ES-I3 (cell line): ENCODE results near the gene PDGFD.

Experiments
- H3K36me3 ChIP-seq: 2 replicates; pipeline ENCODE4 v1.6.1; 2013; ENCODE audit warnings: mild to moderate bottlenecking, low read length, control low read depth, moderate library complexity; ENCODE audit not compliant: insufficient read depth
- H3K4me1 ChIP-seq: 2 replicates; pipeline ENCODE4 v1.6.1; 2013; ENCODE audit warnings: mild to moderate bottlenecking, control low read depth, low read length; ENCODE audit not compliant: insufficient read depth
- H3K9ac ChIP-seq: 2 replicates; pipeline ENCODE4 v1.6.1; 2013; ENCODE audit warnings: low read depth, mild to moderate bottlenecking, low read length, moderate library complexity
- H3K9me3 ChIP-seq: 2 replicates; pipeline ENCODE4 v1.6.1; 2013; ENCODE audit warnings: mild to moderate bottlenecking, low read length, moderate library complexity; ENCODE audit not compliant: control insufficient read depth, insufficient read depth

The PDGFD gene

DNA sequence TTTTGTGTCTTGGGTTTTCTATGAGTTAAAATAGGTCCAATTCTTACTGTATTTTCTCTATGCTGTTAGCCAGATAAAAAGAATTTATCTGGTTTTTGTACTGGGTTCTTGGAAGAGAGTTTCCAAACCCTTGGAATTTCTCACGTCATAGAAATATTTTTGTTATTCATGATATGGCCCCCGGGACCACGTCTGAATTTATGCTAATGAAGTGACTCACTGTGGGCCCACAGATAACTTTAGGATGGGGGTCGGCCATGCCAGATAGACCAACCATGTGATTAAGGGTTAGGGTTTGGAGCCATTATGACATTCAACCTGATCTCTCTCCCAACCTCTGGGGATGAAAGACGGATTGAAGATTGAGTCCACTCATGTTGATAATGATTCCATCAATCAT is 163.1 kb downstream of the PDGFD start:
- Histone ChIP-seq H3K9ac (no peak overlapping the region), H3K36me3 (no peaks in the 10 kb centered on the region), H3K9me3 (no peaks in the 10 kb centered on the region), H3K4me1 (no peaks in the 10 kb centered on the region)

- Histone ChIP-seq H3K4me1 (no peaks in the 10 kb centered on the region), H3K9me3 (no peaks in the 10 kb centered on the region), H3K9ac (no peak overlapping the region), H3K36me3 (no peaks in the 10 kb centered on the region)
Observed at GRCh38 chr11:103998826-103999508, 165.0 kb downstream of the PDGFD start.

GRCh38 chr11:103997082-103997481 is 166.9 kb downstream of the PDGFD start:
- Histone ChIP-seq H3K9ac (no peak overlapping the region), H3K4me1 (no peaks in the 10 kb centered on the region), H3K9me3 (no peaks in the 10 kb centered on the region), H3K36me3 (no peaks in the 10 kb centered on the region)

DNA sequence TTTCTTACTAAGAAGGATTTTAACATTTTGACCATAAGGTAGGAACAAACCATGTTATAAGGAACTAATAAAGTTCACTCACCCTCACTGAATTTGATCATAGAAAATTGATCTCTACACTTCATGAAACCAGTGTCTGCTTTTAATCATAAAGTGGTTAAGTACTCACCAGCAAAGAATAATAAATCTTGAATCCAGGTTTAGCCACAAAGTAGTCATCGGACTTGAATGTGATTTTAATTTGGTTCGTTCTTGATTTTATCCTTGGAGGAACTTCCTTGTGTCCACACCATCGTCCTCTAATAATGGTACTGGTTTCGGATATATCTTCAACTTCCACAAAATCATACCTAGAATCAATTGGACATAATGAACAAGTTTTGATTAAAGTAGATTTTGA is 168.1 kb downstream of the PDGFD start:
- H3K9ac ChIP-seq: no peak overlapping the region
- H3K9me3 ChIP-seq: no peaks in the 10 kb centered on the region
- H3K4me1 ChIP-seq: no peaks in the 10 kb centered on the region
- no peaks in the 10 kb centered on the region for H3K36me3 ChIP-seq

GRCh38 chr11:103994518-103994917 is 169.4 kb downstream of the PDGFD start:
- no peak overlapping the region for H3K9ac ChIP-seq
- no peaks in the 10 kb centered on the region for H3K4me1 ChIP-seq
- no peaks in the 10 kb centered on the region for H3K9me3 ChIP-seq
- no peaks in the 10 kb centered on the region for H3K36me3 ChIP-seq

- H3K36me3 ChIP-seq: no peaks in the 10 kb centered on the region
Observed at GRCh38 chr11:103994094-103994493, 169.9 kb downstream of the PDGFD start.

DNA sequence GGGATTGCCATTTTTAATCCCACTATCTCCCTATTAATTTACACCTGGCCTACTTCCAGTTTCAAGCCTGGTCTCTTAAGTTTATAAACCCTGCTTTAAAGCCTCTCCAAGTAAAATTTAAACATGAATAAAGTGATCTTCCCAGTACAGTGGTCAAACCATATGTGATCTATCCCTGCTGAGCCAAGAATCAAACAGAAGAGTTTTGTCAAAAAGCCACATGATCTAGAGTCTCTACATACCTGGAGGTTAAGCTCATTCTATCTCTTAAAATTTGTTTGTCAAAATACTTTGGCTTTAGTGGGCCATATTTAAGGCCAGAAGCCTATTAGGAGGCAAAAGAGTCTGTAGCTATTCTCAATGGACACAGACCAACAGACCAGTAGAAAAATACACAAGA is 170.4 kb downstream of the PDGFD start:
- H3K9me3 ChIP-seq: no peaks in the 10 kb centered on the region
- H3K9ac ChIP-seq: no peak overlapping the region
- no peaks in the 10 kb centered on the region for H3K36me3 ChIP-seq
- no peaks in the 10 kb centered on the region for H3K4me1 ChIP-seq

More at GRCh38 chr11:103994094-103994493, 169.9 kb downstream of the PDGFD start:
- no peaks in the 10 kb centered on the region for H3K4me1 ChIP-seq
- no peaks in the 10 kb centered on the region for H3K9me3 ChIP-seq
- no peak overlapping the region for H3K9ac ChIP-seq

- H3K36me3 ChIP-seq: no peaks in the 10 kb centered on the region
- peaks cover 9% of the 10 kb centered on the region; the same call in 1 of the 2 replicates for H3K4me1 ChIP-seq
- no peaks in the 10 kb centered on the region for H3K9me3 ChIP-seq
- no peak overlapping the region for H3K9ac ChIP-seq
Observed at GRCh38 chr11:103988595-103988969, 175.4 kb downstream of the PDGFD start.

DNA sequence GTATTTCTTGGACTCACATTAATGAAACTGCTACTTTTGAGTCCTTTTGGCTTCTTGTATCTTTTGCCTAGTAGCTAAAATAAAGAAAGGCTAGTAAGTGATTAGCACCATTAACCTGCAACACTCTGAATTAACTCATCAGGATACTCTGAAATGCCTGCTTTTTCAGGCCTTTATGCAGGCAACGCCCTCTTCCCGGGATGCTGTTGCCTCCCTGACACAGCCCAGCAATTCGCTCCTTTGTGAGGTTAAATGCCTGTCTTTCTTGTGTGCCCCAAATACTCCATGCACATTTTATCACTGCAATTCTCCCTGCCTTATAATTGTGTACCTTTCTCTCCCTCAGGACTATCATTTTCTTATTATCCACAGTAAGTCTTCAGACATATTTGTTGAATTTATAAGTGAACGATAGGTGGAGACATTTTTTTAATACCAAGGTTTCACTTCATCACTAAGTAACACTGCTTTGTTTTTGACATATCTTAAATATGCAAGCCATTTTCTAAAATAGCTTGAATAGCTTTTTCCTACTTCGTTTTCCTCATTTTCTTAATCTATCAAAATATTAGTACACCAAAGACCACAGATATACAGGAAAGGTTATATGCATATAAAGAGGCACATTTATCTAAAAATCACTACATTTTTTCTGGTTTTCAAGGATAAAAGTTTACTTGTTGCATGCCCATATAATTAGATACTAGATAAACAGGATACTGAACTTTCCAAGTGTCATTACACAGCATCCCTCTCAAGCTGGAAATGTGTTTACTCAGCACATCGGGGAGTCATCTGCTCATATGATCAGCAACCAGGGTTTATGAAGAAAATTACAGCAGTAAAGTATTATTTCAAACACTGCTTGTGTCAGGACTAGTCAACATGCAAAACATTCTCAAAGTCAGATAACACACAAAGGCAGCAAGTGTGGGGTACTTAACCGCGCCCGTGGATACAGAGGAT is 176.0 kb downstream of the PDGFD start:
- no peaks in the 10 kb centered on the region for H3K9me3 ChIP-seq
- peaks cover 9% of the 10 kb centered on the region; the same call in 1 of the 2 replicates for H3K4me1 ChIP-seq
- H3K9ac ChIP-seq: no peak overlapping the region
- no peaks in the 10 kb centered on the region for H3K36me3 ChIP-seq

GRCh38 chr11:103985041-103985440 is 178.9 kb downstream of the PDGFD start:
- no peak overlapping the region for H3K9ac ChIP-seq
- H3K4me1 ChIP-seq: peaks cover 9% of the 10 kb centered on the region; the same call in 1 of the 2 replicates
- H3K9me3 ChIP-seq: no peaks in the 10 kb centered on the region
- no peaks in the 10 kb centered on the region for H3K36me3 ChIP-seq

DNA sequence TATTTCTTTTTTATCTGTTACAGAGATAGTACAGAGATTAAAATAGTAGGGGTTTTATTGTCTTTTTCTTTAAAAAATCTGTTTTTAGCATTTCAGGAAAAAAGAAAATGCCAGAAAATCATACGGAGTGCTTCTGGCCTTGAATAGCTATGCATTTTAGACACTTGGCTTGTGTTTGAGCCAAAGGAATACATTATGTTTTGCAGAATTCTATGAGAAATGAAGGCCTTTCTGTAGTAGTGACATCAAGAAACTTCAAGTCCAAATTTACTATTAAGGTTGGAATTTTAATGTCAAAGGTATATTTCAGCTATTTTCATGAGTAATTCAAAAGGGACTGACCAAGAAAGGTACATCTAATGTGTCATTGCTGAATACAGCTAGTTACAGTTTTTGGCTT is 183.8 kb downstream of the PDGFD start:
- no peak overlapping the region for H3K9ac ChIP-seq
- H3K4me1 ChIP-seq: no peaks in the 10 kb centered on the region
- H3K36me3 ChIP-seq: no peaks in the 10 kb centered on the region
- H3K9me3 ChIP-seq: no peaks in the 10 kb centered on the region

DNA sequence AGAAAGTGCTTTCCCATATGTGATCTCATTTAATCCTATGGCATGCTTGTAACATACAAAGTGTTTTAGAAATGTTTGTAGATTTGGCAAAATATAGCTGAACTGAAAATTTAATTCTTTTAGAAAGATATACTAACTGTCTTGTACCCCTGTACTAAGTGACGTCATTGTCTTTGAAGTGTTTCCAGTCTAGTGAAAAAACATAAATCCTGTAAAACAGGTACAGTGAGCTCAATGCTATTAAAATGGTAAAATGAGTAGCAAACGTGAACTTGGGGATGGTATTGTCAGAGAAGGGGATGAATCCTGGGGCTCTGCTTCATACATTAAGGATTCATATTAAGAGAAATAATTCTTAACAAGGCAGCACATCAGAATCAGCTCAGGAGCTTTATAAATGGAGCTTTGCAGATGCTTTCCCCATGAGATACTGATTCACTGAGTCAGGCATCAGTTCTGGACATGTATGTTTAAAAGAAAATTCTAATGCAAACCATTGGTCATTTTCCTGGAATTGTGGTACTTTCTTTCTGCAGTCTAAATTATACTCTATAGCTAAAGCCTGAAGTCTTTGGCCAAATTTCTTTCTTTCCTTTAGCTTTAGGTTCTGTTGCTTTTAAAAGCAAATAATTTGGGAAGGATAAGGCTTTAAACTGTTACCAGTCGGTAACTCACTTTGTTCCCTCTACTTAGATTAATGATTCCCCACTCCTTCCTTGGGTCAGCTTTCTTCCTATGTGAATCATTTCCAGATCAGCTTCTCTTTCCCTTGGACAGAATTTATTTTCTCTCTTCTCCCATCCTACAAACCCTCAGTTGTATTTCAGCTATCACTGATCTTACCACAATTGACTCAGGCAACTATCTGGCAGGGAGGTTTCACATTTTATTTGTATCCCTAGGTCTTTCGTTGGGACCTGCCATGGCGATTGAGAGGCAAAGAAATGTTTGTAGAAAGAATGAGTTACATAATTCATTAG is 185.0 kb downstream of the PDGFD start:
- Histone ChIP-seq H3K36me3 (no peaks in the 10 kb centered on the region), H3K9ac (no peak overlapping the region), H3K9me3 (no peaks in the 10 kb centered on the region), H3K4me1 (no peaks in the 10 kb centered on the region)

DNA sequence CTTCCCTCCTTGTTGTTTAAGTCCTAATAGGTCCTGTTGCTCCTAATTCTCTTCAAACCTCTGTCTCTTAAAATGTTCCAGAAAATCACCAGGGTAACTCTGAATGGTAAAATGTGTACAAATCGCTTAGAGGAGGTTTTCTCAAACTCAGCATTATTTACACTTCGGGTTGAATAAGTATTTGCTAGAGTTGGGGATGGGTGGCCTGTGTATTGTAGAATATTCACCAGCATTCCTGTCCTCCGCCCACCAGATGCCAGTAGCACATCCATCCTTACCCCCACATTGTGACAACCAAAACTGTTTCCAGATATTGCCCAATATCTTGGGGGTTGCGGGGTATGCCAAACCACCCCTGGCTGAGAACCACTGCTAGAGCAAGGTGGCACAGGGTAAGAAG is 191.9 kb downstream of the PDGFD start:
- no peak overlapping the region for H3K9ac ChIP-seq
- H3K36me3 ChIP-seq: no peaks in the 10 kb centered on the region
- no peaks in the 10 kb centered on the region for H3K9me3 ChIP-seq
- H3K4me1 ChIP-seq: no peaks in the 10 kb centered on the region

GRCh38 chr11:103970701-103971249 is 193.2 kb downstream of the PDGFD start:
- H3K9ac ChIP-seq: no peak overlapping the region
- no peaks in the 10 kb centered on the region for H3K4me1 ChIP-seq
- no peaks in the 10 kb centered on the region for H3K9me3 ChIP-seq
- H3K36me3 ChIP-seq: no peaks in the 10 kb centered on the region
